Esophagus squamous epithelium (tissue), 5 donors: Measurements from ENCODE around the gene CLCNKB. TPM values are rescaled to one million over a fixed set of nuclear protein-coding genes. Genes with fewer than 3 reads are reported as not detected.
"Not testable (repeated sequence)": the region's sequence is repeated elsewhere in the genome, so short reads cannot be mapped to it uniquely, and the experiment has no call there.

Source experiments
- DNase-seq: peaks from one replicate; lab custom pipeline; 2025; lab: John Stamatoyannopoulos, UW
- H3K27ac ChIP-seq, 4 donors: fragments of 200-600 bp; sonication (generic); one replicate each; pipeline ENCODE4 v1.5.1; 2016 to 2019; ENCODE audit warnings: mild to moderate bottlenecking in 1 of 4
- H3K27me3 ChIP-seq, 4 donors: fragments of 200-600 bp; sonication (generic); 1 replicate in 3 of 4; 2 replicates in 1 of 4; pipeline versions ENCODE4 v1.5.1 to v1.6.0; 2017 to 2021; ENCODE audit warnings: antibody characterized with exemption in 1 of 4
- H3K36me3 ChIP-seq, 3 donors: fragments of 200-600 bp; sonication (generic); one replicate each; pipeline ENCODE4 v1.5.1; 2016 to 2019
- H3K4me1 ChIP-seq, 3 donors: fragments of 200-600 bp; sonication (generic); one replicate each; pipeline ENCODE4 v1.5.1; 2017 to 2019
- H3K4me3 ChIP-seq, 4 donors: fragments of 200-600 bp; sonication (generic); 1 replicate in 3 of 4; 2 replicates in 1 of 4; pipeline ENCODE4 v1.5.1; 2016 to 2019; ENCODE audit warnings: mild to moderate bottlenecking in 2 of 4, moderate library complexity in 1 of 4
- H3K9me3 ChIP-seq, 3 donors: fragments of 200-600 bp; sonication (generic); one replicate each; pipeline ENCODE4 v1.5.1; 2016 to 2019
- POLR2A ChIP-seq, 4 donors: fragments of 450-650 bp; IDR thresholded peaks; one replicate each; pipeline ENCODE4 v1.6.1; 2017; ENCODE audit warnings: antibody characterized with exemption in 4 of 4, mild to moderate bottlenecking in 4 of 4, moderate library complexity in 3 of 4
- WGBS, 2 donors: methylation state at CpG; one replicate each; pipeline ENCODE4 v1.1.5; 2018; 5-methylcytosine and 5-hydroxymethylcytosine counted together
- intact Hi-C: fragments of 100-400 bp; cut with DNase I; formaldehyde crosslinking; loops from one replicate; pipeline ENCODE4 v1.15.0; 2022
- total RNA-seq, 4 donors: library from RNA; depleted of rRNA; stranded (reverse); fragments of >200 nt; gene quantifications; one replicate each; pipeline ENCODE4 v1.1.0, GENCODE V29; 2016
- TF ChIP-seq, protein P1 (sequence below), 6 experiments: fragments of 450-650 bp in 4 of 6; fragments of 200-600 bp in 2 of 6; sonication (generic) in 2 of 6; IDR thresholded peaks; one replicate each; pipeline ENCODE4 v1.5.1; 2016 to 2019; ENCODE audit warnings: antibody characterized with exemption in 6 of 6, mild to moderate bottlenecking in 4 of 6, moderate library complexity in 4 of 6
- donor health status: DM: yes; HTN: yes; CAD: no.

Gene CLCNKB
- total RNA-seq, 4 donors from 2014 or later = not detected

DNA sequence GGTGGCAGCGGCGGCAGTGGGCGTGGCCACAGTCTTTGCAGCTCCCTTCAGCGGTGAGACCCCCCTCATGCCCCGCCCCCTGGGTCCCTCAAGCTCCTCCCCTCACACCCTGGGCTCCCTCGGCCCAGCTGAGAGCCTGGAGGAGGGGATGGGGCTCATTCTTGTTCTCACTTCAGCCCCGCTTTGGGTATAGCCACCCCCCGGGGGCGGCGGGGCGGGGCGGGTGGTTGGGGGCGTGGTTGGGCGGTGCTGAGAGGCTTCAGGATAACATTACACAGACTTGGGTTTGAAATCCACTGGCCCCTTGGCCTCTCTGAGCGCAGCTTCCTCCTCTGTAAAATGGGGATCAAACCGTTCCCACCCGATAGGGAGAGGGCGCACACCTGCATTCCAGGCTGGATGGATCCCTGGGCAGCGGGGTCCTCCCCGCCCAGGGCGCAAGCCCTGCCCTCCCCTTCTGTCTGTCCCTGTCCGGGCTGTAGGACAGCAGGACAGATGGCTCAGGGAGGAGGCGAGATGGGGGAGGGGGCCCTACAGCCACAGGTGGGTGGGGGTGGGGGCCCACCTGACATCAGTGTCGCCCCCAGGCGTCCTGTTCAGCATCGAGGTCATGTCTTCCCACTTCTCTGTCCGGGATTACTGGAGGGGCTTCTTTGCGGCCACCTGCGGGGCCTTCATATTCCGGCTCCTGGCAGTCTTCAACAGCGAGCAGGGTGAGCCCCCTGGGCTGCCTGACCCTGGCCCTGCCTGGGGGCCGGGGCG is 16.7 kb upstream of the CLCNKB start:
- DNase-seq = no peak
- Histone ChIP-seq H3K27ac (no peak overlapping the region), H3K36me3 (no peaks in the 10 kb centered on the region), H3K4me1 (peaks cover 7 to 10% (median 8%) of the 10 kb centered on the region in 3 donors), H3K27me3 (peaks cover 0 to 35% (median 0%) of the 10 kb centered on the region in 4 donors), H3K4me3 (peak overlapping the region in 3 of 4 donors; percentile 24 to 53 (median 29)), H3K9me3 (no peaks in the 10 kb centered on the region)
- TF ChIP-seq POLR2A (IDR thresholded peaks at IDR 0.05) = no peak
- TF ChIP-seq, protein P1, sequence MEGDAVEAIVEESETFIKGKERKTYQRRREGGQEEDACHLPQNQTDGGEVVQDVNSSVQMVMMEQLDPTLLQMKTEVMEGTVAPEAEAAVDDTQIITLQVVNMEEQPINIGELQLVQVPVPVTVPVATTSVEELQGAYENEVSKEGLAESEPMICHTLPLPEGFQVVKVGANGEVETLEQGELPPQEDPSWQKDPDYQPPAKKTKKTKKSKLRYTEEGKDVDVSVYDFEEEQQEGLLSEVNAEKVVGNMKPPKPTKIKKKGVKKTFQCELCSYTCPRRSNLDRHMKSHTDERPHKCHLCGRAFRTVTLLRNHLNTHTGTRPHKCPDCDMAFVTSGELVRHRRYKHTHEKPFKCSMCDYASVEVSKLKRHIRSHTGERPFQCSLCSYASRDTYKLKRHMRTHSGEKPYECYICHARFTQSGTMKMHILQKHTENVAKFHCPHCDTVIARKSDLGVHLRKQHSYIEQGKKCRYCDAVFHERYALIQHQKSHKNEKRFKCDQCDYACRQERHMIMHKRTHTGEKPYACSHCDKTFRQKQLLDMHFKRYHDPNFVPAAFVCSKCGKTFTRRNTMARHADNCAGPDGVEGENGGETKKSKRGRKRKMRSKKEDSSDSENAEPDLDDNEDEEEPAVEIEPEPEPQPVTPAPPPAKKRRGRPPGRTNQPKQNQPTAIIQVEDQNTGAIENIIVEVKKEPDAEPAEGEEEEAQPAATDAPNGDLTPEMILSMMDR (IDR thresholded peaks at IDR 0.05) = no peak
- 10% methylated on average over 2 to 15 of the region's 33 CpGs for WGBS, 2 donors
- intact Hi-C loops = no loop called here

DNA sequence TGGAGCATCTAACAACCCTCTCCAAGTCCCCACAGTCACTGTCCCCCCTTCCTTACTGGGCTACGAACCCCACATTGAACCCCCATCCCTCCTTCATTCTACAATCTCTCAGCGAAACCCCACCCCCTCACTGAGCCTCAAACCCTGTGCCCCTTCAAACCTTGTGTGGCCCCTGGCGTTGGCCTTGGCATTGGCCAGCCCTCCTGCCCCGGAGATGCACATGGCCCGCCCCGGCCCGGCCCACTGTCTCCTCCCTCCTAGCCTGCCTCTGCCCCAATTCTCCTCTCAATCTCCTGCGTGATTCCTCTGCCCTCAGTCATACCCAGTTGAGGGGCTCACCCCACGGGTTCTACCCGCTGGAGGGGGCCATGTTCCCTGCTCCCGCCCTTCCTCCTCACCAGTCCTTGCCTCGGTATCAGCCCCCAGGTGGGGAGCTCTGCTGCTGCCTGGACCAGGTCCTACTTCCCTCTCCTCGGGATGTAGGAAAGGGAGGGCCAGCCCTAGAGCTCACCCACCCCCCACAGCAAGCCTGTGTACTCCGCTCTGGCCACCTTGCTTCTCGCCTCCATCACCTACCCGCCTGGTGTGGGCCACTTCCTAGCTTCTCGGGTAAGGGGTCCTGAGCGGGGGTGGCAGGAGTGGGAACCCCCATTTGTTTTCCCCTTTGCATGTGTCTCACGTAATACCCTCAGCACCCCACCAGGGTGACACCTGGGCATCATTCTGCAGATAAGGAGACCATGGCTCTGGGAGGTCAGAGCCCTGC is 15.2 kb upstream of the CLCNKB start:
- no peak for DNase-seq
- WGBS, 2 donors = 54 to 59% methylated on average over 14 to 15 of the region's 19 CpGs
- H3K27me3 ChIP-seq = peaks cover 0 to 32% (median 0%) of the 10 kb centered on the region in 4 donors

DNA sequence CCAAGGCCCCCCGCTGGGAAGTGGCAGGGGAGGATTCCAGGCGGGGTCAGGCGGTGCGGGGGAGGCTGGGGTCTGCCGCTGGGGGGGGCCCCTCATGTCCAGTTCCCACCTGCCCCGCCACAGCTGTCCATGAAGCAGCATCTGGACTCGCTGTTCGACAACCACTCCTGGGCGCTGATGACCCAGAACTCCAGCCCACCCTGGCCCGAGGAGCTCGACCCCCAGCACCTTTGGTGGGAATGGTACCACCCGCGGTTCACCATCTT is 14.6 kb upstream of the CLCNKB start:
- H3K36me3 ChIP-seq, DNase-seq, H3K9me3 ChIP-seq, intact Hi-C loops, H3K27ac ChIP-seq, H3K4me3 ChIP-seq: not testable (repeated sequence)
- Histone ChIP-seq H3K4me1 (peaks cover 7 to 20% (median 8%) of the 10 kb centered on the region in 3 donors), H3K27me3 (peaks cover 0 to 32% (median 0%) of the 10 kb centered on the region in 4 donors)
- WGBS, 2 donors = 77% methylated on average over 3 of the region's 13 CpGs; no CpG with 5 or more reads in 1 of the 2 donors

More for the DNA sequence above, 15.2 kb upstream of the CLCNKB start:
- no peak overlapping the region for H3K27ac ChIP-seq
- no peaks in the 10 kb centered on the region for H3K9me3 ChIP-seq
- no peak overlapping the region for H3K4me3 ChIP-seq
- peaks cover 7 to 20% (median 8%) of the 10 kb centered on the region in 3 donors for H3K4me1 ChIP-seq
- no peaks in the 10 kb centered on the region for H3K36me3 ChIP-seq
- TF ChIP-seq, protein P1 (IDR thresholded peaks at IDR 0.05) = no peak
- TF ChIP-seq POLR2A (IDR thresholded peaks at IDR 0.05) = no peak
- intact Hi-C loops = no loop called here

DNA sequence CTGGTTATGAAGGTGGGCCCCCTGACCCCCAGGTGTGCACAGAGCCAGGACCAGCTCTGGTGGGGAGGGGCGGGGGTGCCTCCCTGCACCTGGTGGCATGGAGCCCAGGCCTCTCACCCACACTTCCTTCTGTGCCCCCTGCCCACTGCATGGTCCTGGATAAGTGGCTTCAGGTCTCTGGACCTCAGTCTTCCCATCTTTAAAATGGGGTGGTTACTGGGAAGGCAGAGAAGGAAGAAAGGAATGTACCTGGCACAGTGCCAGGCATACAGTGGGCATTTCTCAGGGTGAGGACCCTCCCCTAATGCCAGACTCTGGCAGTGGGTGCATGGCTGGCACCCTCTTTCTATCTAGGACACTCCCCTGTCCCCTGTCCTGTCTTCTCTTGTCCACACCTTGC is 14.3 kb upstream of the CLCNKB start:
- intact Hi-C loops = no loop called here
- Histone ChIP-seq H3K36me3 (no peaks in the 10 kb centered on the region), H3K4me3 (no peak overlapping the region), H3K27me3 (peaks cover 0 to 32% (median 0%) of the 10 kb centered on the region in 4 donors), H3K9me3 (no peaks in the 10 kb centered on the region), H3K4me1 (peaks cover 7 to 20% (median 8%) of the 10 kb centered on the region in 3 donors), H3K27ac (no peak overlapping the region)
- no peak for DNase-seq
- TF ChIP-seq, protein P1 (IDR thresholded peaks at IDR 0.05) = no peak
- no peak for TF ChIP-seq POLR2A (IDR thresholded peaks at IDR 0.05)
- WGBS, 2 donors = 100% methylated on average over 1 of the region's 1 CpG; no CpG with 5 or more reads in 1 of the 2 donors

DNA sequence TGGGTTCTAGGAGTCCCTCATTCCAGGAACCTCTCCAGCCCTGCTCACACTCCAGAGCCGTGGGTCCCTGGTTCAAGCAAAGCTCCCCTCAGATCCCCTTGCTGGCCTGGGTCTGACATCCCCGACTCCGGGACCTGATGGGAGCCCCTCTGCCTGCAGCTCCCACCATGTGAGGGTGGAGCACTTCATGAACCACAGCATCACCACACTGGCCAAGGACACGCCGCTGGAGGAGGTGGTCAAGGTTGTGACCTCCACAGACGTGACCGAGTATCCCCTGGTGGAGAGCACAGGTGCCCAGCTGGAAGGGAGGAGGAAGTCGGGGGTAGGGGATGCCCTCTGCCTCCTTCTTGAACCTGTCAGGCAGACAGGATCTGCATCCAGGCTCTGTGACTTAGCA is 12.0 kb upstream of the CLCNKB start:
- TF ChIP-seq, protein P1 (IDR thresholded peaks at IDR 0.05) = no peak
- TF ChIP-seq POLR2A (IDR thresholded peaks at IDR 0.05) = no peak
- no peaks in the 10 kb centered on the region for H3K9me3 ChIP-seq
- no peak for DNase-seq
- no peak overlapping the region for H3K27ac ChIP-seq
- H3K4me1 ChIP-seq = peaks cover 7 to 19% (median 8%) of the 10 kb centered on the region in 3 donors
- intact Hi-C loops = no loop called here
- H3K4me3 ChIP-seq = no peak overlapping the region
- WGBS, 2 donors = 80% methylated on average over 1 of the region's 8 CpGs
- peaks cover 0 to 32% (median 0%) of the 10 kb centered on the region in 4 donors for H3K27me3 ChIP-seq
- no peaks in the 10 kb centered on the region for H3K36me3 ChIP-seq
